Measurements from ENCODE around the gene SLC19A1.

The SLC19A1 gene

GRCh38 chr21:45542242-45542666 lies at the start of gene SLC19A1:
Gene SLC19A1 (minus strand): TSS chr21:45542440. CDS start chr21:45537959, 4,481 bp downstream.
- peak; percentile 61 to 69 for DNase-seq (ENCODE audit: low read depth in 2 of 2)

GRCh38 chr21:45591619-45592207 lies 49.5 kb upstream of the SLC19A1 start:
- no peak for DNase-seq (ENCODE audit: low read depth in 2 of 2)

GRCh38 chr21:45590726-45591618 lies 48.7 kb upstream of the SLC19A1 start:
- peak; percentile 38 to 55 for DNase-seq (ENCODE audit: low read depth in 2 of 2)

- peak; percentile 53 to 56 for DNase-seq (ENCODE audit: low read depth in 2 of 2)
Measured at GRCh38 chr21:45590246-45590725, 48.0 kb upstream of the SLC19A1 start.

GRCh38 chr21:45589686-45590245 lies 47.5 kb upstream of the SLC19A1 start:
- DNase-seq (ENCODE audit: low read depth in 2 of 2): no peak

GRCh38 chr21:45588871-45589491 lies 46.7 kb upstream of the SLC19A1 start:
- DNase-seq (ENCODE audit: low read depth in 2 of 2): no peak

DNA sequence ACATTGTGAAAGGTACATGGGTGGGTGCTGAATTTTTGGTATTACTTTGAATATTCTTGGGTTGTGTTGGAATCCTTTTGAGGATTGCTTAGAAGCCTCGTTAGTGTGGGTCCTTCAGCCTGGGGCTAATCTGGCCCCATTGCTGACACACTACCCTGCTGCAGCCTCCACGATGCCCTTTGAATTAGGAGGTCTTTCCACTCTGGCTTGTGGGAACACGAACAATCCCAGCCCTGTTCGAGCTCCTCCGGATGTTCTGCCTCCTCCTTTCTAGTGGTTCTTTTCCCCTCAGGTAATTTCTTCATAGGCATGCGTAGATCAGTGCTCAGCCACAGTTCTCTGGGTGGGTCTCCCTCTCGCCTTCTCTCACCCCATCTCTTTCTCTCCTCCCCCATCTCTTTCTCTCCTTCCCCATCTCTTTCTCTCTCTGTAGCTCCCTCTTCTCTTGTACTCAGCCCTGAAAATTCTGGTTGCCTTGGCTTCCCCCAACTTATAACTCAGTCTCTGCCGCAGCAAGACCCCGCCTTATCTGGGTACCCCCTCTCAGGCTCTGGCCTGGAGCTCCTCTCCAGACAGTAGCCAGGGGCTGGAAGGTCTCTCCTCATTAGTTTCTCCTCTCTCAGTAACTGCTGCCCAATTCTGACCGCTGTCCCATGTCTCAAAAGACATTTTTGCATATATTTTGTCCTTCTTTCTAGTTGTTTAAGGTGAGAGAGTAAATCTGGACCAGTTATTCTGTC lies 46.0 kb upstream of the SLC19A1 start:
- no peak for DNase-seq (ENCODE audit: low read depth in 2 of 2)

DNA sequence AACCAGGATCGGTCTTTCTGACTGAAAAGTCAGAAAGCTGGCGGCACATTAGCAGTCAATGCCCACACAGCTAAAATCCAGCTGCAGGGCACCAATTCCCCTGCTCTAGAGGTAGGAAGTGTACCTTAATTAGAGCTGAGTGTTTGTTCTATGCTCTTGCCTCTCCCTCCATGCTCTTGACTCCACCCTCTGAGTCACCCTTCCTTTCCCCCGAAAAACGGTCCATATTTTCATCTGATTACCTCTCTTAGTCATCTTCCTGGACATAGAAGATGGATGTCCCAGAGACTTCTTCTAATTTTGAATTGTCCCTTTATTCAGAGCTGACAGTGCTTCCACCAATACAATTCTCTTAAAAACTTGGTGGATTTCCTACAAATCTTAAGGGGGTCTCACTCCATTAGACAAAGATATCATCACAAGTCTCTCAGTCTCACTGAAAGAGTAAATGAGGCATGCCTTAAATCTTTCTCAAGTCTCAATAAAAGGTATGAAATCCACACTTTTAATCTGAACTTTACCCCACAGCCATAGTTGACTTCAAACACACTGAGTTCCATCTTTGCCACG lies 44.1 kb upstream of the SLC19A1 start:
- DNase-seq (ENCODE audit: low read depth in 2 of 2): no peak

DNA sequence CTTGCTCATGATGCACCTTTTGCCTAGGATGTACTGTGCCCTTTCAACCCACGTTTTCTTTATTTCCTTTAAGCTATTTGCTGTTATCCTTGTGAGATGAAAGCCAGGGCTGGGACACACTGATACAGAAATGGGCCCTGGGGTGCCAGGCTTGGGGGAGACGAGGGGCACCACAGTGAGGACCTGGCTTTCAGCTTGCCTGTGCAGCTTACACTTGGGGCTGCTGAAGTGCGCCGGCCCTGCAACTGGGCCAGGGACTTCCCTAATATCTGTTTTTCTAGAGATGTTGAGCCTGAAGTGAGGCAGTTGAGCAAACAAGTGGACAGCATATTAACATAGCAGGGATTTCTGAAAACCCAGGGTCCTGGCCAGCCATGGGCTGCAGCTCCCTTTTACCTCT lies 42.5 kb upstream of the SLC19A1 start:
- no peak for DNase-seq (ENCODE audit: low read depth in 2 of 2)

DNA sequence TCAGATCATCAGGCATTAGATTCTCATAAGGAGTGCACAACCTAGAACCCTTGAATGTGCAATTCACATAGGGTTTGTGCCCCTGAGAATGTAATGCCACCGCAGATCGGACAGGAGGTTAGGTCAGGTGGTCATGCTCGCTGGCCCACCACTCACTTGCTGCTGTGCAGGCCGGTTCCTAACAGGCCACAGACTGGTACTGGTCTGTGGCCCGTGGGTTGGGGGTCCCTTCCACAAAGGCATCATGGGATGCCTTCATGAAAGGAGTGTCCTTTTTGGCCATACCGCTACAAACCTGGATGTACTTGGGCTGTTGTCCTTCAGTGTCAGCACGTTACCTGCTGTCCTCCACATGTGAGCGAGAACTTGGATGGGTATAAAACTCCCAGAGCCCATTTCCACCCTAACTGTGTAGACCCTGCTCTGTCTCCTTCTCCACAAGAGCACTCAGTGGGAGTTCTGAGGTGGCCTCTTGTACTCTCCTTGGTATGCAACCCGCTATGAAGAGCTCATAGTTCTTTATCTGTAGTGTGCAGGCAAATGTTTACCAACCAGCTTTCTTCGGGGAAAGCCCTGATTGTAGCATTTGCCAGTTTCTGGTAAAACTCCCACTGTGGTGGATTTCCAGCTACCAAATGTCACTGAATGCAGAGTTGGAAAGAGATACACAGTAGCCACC lies 41.7 kb upstream of the SLC19A1 start:
- no peak for DNase-seq (ENCODE audit: low read depth in 2 of 2)

GRCh38 chr21:45582128-45582527 lies 39.9 kb upstream of the SLC19A1 start:
- DNase-seq (ENCODE audit: low read depth in 2 of 2): no peak

GRCh38 chr21:45581322-45581712 lies 39.1 kb upstream of the SLC19A1 start:
- DNase-seq (ENCODE audit: low read depth in 2 of 2): no peak

DNA sequence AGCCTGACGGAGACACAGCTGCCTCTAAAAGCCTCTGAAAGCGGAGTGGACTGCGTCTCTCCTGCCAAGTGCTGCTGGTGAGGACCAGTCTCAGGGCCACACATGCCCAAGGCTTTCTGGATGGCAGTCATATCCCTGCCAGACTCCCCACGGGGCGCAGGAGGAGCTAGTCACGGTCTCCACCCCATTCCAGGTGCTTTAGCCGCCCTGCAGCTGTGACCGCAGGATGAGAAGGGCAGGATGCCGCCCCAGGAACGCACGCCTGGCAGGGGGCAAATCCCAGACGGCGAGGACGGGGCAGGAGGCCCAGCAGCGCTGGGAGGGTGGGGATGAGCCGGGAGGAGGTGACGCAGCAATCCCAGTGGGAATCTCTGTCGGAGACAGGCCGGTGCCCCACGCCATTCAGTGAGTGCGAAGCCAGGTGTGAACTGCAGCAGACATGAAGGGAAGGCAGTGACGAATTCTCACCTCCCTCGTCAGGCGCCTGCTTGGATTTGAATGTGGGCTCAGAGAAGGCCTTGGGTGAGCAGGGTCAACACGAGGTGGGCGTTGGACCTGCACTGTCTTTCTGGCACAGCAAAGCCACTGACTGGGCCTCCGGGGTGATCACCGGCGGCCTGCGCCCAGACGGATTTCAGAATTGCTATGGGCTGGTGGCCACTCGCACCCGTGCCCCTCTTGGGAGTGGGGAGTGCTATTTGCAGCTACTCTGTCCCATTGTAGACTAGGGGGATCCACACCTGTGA lies 38.5 kb upstream of the SLC19A1 start:
- no peak for DNase-seq (ENCODE audit: low read depth in 2 of 2)

- DNase-seq (ENCODE audit: low read depth in 2 of 2): no peak
Measured at GRCh38 chr21:45580181-45580575, 37.9 kb upstream of the SLC19A1 start.

DNA sequence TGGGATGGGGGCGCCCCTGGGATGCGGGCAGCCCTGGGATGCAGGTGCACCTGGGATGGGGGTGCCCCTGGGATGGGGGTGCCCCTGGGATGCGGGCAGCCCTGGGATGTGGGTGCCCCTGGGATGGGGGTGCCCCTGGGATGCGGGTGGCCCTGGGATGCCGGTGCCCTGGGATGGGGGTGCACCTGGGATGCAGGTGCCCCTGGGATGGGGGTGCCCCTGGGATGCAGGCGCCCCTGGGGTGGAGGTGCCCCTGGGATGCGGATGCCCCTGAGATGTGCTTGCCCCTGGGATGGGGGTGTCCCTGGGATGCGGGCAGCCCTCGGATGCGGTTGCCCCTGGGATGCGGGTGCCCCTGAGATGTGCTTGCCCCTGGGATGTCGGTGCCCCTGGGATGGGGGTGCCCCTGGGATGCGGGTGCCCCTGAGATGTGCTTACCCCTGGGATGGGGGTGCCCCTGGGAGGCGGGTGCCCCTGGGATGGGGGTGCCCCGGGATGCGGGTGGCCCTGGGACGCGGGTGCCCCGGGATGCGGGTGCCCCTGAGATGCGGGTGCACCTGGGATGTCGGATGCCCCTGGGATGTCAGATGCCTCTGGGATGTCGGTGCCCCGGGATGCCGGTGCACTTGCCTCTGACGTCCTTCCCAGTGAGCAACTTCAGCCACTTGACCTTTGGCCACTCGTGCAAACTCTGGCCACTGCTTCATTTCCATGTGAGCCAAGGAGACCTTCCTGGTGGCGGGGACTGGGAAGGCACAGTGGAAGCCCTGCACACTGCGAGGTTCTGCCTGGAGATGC lies 37.3 kb upstream of the SLC19A1 start:
- DNase-seq (ENCODE audit: low read depth in 2 of 2): no peak

- no peak for DNase-seq (ENCODE audit: low read depth in 2 of 2)
Measured at GRCh38 chr21:45578811-45579381, 36.7 kb upstream of the SLC19A1 start.

DNA sequence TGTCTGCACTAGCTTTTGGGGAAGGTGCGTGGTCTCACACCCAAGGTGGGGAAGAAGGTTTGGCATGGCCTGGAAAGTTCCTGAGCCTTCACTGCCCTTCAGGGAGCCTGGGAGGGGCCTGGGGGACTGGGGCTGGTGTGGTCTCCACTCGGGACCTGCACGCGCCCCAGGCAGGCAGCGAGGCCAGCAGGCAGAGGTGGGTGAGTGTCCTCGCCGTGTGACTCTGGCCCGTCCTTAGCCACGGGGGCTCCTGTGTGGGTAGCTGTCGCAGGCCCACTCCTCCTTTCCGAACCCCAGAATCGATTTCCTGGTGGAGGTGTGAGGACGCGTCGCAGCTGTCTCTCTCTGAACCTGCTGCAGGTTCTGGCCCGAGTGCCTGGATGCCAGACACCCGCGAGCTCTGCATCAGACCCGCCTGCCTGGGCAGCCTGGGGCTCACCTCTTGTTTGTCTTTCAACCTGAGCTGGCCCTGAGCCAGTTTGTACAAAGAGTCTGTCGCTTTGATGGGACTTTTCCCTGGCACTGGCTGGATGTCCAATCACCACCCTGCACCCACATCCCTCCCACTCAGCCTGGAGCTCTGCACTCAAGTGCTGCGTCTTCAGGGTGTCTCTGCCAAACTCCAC lies 36.0 kb upstream of the SLC19A1 start:
- DNase-seq (ENCODE audit: low read depth in 2 of 2): no peak

DNA sequence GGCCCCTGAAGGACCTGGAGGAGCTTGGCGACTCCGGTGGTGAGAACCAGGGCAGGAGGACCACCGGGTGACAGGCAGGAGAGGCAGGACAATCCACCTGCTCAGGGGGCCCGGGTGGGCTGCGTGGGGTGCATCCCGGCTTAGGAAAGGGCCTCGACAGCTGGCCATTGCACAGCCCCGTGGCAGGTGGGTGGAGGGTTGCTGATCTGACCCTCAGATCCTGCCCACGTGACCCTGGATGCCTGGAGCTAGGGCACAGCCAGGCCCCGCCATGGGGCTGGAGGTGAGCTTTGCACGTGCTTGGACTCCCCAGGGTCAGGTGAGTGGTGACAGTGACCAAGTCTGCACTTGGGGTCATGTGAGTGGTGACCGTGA lies 35.5 kb upstream of the SLC19A1 start:
- no peak for DNase-seq (ENCODE audit: low read depth in 2 of 2)

All from stimulated activated CD8-positive, alpha-beta memory T cell treated with anti-CD3 and anti-CD28 coated beads, Interleukin-15, amount 100 ng/mL, for 48 hours (primary cell).